SW480 (cell line): ENCODE results near the gene ZC2HC1B.

Experiments used
- DNase-seq: peaks from one replicate; pipeline ENCODE4 v3.0.0-alpha.2; 2016; ENCODE audit warnings: low spot score

Gene ZC2HC1B

DNA sequence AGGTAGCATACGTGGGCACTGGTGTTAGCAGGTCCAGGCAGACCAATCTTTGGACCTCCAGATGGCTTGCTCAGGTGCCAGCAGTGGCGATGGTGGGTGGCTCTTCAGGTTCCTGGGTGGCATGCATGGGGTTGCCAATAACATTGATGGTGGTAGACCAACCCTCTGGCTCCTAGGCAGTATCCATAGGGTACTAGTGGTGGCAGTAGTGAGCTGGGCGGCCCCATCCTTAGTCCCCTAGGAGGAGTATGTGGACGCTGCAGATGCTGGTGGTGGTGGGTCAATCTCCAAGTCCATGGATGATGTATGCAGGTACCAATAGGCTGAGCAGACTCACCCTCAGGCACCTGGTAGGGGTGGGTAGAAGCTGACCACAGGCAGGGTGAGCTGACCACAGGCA lies 70.6 kb downstream of the ZC2HC1B start:
- no peak for DNase-seq

DNA sequence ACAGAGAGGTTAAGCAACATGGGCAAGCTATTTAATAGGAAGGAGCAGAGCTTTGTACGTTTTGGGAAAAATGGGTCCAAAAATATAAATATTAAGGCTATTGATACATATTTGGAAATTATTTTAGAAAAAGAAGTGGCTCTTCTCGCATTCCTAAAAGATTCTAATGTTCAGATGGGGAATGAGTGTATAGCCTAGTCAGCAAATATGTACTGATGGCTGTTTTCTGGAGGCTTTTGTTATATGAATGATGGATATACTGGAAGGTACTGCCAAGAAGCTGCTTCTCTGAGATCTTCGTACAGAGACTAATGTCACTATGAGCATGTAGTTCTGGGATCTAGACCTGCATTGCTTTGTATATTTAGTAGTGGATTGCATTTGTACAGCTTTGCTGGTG lies 72.1 kb downstream of the ZC2HC1B start:
- DNase-seq, result no peak

DNA sequence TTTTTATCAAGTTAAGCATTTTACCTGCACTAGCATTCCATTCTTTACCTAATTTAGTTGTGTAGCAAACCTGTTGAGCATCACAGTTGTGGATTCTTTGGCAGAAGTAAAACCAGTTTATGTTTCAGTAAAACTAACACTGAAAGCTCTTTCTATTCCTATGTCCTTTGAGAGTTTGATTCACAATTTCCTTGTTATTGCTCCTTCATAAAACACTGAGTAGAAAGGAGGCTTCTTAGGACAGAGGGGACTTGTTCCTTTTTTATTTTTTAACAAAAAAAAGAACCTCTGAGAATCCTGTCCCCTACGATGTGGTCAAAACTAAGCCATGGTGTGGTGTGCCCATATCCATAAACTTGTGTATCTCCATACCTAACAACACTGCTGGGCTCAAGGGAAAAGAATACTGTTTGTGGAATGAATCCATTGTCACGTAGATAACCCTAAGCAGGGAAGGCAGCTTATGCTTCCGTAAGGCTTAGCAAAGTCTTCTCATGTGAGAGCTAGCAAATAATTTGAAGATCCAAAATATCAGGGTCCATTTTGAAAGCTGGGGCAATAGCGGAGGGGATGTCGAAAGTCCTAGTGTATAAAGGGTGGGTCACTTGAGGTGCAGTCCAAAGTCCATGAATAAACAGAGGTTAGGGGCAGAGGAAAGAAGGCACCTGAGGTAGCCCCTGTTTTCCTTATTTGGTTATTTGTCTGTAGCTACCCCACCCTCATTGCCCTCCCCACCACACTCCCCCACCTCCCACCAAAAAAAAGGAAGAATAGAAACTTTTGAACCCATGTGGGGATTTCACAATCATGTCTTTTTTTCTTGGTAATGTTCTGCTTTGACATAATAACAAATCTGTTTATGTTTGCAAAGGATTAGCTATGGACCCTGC lies 72.7 kb downstream of the ZC2HC1B start:
- DNase-seq, result no peak

DNA sequence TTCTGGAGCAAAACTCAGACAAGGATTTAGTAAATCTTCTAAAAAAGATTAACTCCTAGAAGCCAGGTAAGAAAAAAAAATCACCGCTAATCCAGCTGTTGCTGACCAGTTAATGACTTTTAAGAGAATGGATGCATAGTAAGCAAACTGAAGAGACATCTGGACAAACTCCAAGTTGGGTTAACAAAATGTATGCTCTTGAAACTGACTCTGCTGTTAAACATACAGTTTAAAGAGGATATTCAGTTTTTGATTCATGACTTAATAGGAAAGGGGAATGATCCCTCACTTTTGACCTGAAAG lies 73.3 kb downstream of the ZC2HC1B start:
- no peak for DNase-seq

DNA sequence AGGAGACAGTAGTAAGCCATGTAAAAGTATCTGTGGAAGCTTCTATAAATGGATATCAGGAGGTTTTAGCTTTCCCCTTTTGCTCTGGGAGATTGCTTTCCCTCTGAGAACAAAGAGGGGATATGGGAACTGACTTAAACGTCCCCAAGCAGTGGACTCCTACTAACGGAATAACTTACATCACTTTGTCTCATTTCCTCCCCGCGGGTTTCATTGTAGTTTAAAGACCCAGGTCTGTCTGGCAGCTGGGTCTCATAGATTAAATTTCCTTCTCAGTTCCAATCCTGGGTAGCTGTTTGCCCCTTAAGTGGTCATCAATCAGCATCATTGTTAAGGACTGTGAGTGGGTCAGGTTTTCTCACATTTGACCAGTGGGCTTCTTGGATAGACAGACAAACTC lies 75.1 kb downstream of the ZC2HC1B start:
- DNase-seq, result no peak

DNA sequence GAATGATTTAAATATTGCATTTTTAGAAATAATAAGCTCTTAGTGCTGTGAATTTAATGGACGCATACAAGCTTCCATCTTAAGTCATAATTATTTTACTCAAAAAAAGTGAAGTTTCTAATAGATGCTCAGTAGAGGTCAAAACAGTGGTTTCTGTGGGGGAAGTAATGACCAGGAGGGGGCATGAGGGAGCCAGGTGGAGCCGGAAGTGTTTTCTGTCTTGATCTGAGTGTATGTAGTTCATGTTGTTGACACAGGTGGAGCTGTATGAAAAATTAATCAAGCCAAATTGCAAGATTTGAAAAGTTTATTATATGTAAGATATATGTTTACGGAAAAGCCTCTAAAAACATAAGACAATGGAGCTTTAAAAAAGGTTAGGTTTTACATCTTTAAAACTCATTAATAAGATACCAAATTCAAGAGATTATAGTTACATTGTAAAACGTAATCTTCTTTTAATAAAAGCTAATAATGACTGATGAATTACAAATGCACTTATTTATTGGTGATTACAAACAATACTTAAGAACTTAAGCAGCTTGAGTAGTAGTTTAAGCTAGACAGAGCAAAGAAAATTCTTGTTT lies 75.8 kb downstream of the ZC2HC1B start:
- peak; percentile 58 for DNase-seq

DNA sequence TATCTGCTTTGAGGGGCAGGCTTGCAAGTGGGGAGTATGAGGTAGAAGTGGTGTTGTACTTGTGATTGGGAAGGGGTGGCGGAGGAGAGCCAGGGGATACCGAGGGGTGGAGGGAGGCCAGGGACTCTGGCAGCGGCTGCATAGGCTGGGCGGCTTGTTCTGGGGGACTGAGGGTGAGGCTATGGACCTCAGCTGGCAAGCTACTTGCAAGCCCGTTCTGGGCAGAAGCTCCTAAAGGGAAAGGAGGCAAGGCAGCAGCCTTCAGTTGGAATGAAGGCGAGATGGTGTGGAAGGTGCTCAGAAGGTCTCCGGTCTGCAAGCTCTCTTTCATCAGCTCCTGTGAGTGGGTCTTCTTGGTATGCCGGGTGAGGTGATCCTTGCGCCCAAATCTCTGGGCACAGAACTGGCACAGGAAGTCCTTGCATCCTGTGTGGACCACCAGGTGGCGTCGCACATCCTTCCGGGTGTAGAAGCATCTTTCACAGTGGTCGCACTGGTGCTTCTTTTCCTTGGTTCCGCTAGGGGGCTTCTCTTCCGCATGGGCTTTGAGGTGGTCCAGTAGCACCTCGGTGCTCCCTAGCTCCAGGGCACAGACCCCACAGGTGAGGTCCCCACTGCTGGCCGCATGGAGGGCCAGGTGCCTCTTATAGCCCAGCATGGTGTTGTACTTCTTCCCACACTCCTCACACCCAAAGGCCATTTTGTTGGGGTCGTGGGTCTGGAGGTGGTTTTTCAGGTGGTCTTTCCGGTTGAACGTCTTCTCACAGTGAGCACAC lies 77.8 kb downstream of the ZC2HC1B start:
- DNase-seq, result peak; percentile 2

DNA sequence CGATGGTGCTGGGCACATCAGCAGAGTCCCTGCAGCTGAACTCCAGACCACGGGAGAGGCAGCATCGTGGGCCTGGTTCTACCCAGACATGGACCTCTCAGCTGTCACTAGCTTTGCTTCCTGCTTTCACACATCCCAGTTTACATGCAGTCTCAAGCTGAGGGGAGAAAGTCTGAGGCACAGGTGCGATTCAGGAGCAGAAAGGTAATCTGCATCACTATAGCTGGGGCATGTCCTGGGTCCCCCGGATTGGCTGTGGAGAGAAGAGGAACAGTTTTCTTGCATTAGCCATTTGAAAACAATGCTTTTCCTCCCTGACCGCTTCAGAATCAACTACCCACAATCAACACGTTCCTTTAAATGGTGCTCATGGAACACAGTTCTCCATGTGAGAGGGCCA lies 83.9 kb downstream of the ZC2HC1B start:
- no peak for DNase-seq

DNA sequence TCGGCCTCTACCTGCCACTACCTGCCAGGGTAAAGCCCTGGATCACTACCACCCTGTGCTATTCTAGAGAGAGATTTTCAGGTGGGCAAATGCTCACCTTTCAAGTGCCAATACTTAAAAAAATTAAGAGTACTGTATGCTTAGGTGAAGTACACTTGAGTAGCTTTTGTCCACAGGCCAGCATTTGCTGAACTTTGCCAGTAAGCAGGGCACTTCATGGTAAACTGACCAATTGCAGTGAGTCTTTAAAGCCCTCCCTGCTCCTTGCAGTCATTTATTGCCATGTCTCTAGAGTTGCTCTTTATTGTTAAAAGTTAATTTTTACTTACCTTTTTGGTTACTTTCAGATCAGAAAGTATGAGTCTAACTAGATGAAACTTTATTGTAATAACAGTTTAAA lies 85.3 kb downstream of the ZC2HC1B start:
- no peak for DNase-seq

DNA sequence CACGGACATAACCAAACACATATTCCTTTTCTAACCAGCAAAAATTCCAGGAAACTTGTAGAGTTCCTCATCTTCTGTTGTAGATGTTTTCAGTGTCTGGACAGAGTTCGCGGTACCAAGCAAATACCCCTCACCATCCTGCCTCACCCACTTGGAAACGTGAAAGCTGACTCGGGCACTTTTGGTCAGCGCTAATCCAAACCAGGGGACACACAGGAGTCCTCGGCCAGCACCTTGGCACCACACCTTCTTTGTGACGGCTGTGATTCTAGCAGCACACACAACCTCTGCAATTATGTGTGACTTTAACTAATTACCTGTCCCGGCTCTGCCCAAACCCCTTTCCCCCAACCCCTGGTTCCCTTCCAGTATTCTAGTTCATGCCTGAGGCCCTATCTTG lies 85.7 kb downstream of the ZC2HC1B start:
- DNase-seq, result no peak

DNA sequence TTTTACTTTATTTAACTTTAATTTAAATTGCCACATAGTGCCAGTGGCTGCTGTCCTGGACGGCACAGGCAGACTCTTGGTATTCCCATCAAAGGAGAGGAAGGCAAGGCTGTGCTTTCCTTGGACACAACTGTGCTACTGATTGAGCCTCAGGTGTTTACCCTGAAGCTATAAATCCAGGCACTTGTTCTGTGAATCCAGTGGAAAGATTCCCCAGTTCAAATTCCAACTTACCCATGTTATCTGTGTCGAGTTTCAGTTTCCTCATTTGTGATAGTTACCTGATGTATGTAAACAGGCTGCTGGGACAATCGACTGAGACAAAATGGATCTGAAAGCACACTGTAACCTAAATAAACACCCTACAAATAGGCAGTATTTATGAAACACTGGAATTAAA lies 86.6 kb downstream of the ZC2HC1B start:
- no peak for DNase-seq

DNA sequence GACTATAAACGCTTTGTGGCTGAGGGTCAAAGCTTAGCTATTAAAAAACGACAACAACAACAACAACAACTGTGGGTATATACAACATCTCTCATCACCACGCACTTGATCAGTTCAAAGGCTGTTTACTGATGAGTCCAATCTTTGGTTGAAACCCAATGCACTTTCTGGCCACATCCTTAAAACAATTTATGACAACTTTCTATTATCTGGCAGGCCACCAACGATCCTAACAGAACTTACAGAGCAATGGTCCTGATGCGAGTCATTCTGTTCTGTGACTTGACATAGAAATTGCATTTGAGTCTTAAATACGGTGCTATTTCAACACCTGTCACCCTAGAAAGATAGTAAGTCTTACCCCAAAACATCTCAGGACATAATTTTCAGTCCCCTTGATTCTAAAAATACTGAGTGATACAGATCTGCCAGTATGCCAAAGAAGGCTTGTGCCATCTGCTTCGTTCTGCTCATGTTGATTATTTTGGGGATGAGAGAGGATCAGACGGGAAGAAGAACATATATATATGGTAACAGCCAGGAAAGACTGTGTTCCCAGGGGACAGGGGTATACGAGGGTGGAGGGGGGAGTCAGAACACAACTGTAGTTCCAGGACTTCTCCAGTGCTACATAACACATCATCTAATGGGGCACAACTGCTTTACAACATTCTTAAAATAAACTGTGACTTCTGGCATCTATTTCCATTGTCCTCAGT lies 87.9 kb downstream of the ZC2HC1B start:
- no peak for DNase-seq

DNA sequence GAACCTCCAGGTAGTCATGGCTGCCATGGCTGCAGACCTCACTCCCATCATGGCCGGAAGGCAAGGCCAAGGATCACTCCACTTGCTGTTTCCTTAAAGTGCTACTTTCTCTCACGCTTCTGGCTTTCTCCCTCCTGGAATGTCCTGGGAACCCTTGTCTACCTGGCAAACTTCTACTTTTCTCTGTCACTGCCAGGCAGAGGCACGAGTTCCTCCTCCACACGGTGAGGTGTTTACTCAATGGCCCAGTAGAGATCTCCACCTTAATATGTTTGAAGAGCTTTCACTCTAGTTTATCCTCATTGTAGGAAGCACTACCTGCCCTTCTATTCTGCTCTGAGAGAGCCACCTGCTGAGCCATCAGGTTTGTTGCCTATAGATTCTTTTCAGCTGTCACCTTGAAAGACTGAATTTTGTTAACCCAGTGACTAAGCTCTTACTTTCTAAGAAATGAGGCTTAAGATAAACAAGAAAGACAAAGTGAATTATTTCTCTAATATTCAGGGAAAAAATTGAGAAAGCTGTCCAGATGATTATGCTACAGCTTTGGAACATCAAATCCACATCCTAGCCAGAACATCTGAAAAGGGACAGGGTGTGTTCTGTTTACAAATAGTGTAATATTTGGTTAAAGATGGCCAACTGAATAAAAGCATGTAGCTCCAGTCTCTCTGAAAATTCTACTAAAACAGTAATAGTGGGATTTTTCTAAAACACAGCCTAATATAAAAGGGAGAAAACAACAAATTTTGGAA lies 88.8 kb downstream of the ZC2HC1B start:
- no peak for DNase-seq

DNA sequence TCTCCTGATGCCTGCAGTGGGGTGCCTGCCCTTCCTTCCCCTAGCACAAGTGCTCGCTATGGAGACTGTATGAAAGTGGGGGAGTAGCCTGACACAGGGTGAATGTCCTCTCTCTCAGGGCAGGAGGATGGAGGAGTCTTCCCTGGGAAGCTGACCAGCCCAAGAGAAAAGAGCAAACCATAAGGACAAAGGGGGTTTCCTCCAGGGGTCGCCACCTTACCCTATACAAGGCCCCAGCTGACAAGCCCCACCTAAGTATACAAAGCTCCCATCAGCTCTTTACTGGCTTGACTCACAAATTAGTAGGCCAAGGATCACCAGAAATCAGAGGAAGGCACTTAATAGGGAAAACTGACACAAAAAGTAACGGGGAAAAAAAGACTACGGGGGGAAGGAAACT lies 89.6 kb downstream of the ZC2HC1B start:
- DNase-seq, result no peak

DNA sequence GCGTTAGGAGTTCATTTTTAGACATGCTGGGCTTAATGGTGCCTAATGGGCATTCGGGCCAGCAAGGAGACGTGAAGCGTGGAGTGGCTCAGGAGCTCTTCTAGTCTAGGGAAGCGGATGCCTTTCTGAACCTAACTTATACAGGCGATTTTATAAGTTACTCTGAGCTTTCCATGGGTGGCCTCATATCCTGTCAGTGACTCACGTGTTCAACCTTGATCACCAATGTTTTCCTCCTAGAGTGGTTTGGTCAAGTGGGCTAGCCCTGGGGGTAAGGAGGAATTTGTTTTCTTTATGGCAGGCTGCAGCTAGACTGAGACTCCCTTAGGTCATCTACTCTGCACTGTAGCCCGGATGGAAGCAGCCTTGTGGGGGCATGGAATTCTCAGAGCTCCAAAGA lies 91.7 kb downstream of the ZC2HC1B start:
- no peak for DNase-seq

DNA sequence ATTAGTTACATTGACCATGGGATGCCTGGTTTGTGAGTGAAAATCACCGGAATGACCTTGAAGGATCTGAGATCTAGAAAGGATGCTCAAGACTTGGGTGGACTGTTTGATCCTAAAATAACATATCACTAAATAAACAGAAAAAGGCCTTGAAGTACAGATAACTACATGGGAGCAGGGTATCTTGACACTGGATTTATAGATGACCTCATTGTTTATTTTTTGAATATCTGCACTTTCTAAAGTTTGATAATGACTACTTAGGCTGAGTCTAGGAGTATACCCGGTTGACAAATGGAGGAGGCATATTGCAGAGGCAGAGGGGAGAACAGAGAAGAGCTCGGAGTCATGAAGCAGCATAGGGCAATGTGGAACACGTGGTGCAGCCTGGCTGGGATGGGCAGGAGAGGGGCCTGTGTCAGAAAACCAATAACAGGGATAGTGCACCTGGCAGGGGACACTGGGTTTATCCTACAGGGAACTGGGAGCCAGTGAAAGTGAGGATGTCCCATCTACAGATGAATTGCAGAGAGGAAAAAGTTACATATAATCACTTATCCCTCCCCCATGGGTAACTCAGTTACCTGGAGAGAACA lies 93.5 kb downstream of the ZC2HC1B start:
- no peak for DNase-seq

DNA sequence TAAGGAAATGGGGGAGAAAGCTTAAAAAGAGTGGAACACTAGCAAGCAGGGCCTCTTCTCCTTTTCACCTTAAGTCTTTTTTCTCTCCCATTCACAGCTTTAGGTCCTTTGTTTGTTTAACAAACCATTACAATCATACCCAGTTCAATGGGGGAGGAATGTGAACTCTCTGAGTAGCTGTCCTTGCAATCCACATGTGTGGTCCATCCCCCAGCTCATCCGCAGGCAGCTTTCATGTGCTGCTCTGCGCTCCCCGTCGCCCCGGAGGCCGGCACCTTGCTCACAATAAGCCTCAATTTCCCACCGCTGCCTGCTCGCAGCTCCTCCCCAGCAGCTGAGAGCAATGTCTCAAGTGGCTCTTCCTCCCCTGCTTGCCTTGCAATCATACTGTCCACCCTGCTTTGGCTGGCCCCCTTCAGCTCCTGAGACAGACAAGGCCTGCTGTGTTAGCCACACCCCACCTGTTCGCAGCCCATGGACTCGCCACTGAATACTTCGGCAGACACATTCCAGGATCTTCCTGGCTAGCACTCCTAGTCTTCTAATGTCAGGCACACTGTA lies 94.6 kb downstream of the ZC2HC1B start:
- no peak for DNase-seq

DNA sequence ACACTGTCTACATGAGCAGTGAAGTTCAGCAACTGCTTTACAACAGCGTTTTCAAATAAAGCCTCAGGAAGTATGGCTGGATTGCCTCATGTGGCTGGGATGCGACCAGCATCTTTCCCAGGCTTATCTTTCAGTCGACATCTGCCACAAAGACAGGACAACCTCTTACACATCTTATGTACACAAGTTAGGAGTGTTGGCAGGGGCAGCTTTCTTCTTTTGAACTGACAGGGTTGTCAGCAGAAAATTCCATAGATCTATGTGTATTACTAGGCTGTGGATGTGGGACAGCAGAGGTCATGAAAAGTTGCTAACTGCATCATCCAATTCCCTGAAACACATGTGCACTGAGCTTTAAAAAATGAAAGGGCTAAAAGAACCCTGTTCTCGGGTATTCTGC lies 95.7 kb downstream of the ZC2HC1B start:
- DNase-seq, result no peak

DNA sequence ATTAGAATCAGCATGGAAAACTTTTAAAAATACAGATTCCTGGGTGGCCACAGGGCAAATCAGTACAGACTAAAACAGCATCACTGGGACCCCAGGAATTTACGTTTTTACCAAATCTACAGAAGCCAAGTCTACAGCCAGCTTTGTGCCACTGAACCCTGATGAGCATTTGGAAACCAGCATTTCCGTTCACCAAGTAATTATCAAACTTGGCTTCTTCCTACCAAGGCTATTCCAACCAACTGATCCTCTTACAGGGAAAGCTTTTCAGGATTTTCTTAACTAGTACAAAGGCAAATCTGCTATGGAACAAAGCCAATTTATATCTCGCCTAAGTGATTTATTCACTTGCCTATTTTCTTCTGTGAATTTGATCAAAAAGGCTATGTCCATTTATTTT lies 96.8 kb downstream of the ZC2HC1B start:
- no peak for DNase-seq

DNA sequence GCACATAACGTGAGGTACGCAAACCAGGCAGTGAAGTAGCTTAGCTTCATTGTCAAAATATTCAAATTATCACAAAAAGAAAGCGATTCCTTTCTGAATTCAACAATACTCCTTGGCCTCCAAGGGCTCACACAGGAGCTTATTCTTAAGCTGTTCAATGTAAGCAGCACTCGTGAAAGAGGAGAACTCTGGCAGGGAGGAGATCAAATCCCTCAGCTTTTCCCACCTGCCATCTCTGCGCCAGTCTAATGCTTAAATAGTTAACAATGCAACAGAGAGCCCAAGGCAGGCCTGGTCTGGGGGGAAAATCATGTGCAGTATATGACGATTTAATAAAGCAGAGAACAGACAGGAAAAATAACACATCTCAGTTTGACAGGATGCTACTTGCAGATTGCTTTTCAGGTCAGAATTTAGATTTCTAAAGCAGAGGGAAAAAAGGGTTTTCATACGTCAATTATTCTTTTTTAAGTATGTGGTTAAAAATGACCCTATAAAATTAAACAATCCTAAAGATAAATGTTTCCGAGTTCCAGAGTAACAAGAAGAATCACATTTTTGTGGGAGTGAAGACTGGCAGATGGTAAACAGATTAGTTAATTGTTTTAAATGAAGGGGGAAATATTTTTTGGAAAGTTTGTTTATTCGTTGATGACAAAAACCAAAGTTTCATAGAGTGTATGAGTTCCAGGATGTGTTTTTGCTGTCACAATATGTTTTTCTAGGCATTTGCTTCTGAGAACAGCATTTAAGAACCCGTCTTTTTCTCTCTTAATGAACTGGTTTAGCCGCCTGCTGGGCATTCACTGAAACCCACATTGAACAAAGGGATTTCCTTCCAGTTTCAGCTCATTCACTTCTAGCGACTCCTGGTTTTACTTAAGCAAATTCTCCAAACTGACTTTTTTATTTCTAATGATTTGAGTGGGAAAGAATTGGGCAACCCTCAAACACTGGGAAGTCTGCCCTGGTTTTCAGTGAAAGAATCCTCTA lies 97.9 kb downstream of the ZC2HC1B start:
- no peak for DNase-seq
